CD4-positive, alpha-beta T cell (primary cell): ENCODE measurements around the gene RCAN2. TPM values are rescaled to one million over a fixed set of nuclear protein-coding genes. Genes with fewer than 3 reads are reported as not detected.

Source experiments
- ATAC-seq: fragments of 200-7000 bp; cut with Tn5 transposase; one replicate; pipeline ENCODE4 v1.10.0; 2022; ENCODE audit warnings: mild to moderate bottlenecking; ENCODE audit not compliant: poor library complexity
- CTCF ChIA-PET: fragments of 350-600 bp; sonication (Branson Sonifier 250); formaldehyde crosslinking; loops from one replicate; lab custom pipeline; 2021; ENCODE audit warnings: antibody characterized with exemption, inconsistent platforms; lab: Charles Lee
- POLR2A ChIA-PET: fragments of 350-600 bp; sonication (Branson Sonifier 250); formaldehyde crosslinking; loops from one replicate; lab custom pipeline; 2021; ENCODE audit warnings: antibody characterized with exemption, inconsistent platforms; lab: Charles Lee
- DNase-seq, 14 experiments: peaks; one replicate each; pipeline ENCODE4 v3.0.0-alpha.2; 2013 to 2020; ENCODE audit warnings: mixed read lengths in 2 of 14
- H3K27ac ChIP-seq, 2 donors: one replicate each; pipeline versions ENCODE4 v1.5.1 to v1.7.0; 2013; ENCODE audit warnings: low read length in 2 of 2, low read depth in 1 of 2, mild to moderate bottlenecking in 1 of 2
- H3K27me3 ChIP-seq, 2 experiments: 1 replicate in 1 of 2; 2 replicates in 1 of 2; pipeline versions ENCODE4 v1.6.1 to v1.7.0; 2013; ENCODE audit warnings: low read length in 2 of 2, control low read depth in 1 of 2, mild to moderate bottlenecking in 1 of 2, moderate library complexity in 1 of 2; ENCODE audit not compliant: insufficient read depth in 2 of 2, control insufficient read depth in 1 of 2
- H3K36me3 ChIP-seq: one replicate; pipeline ENCODE4 v1.6.1; 2013; ENCODE audit warnings: low read length, control low read depth; ENCODE audit not compliant: insufficient read depth
- H3K4me1 ChIP-seq: one replicate; pipeline ENCODE4 v1.6.1; 2013; ENCODE audit warnings: low read length, control low read depth; ENCODE audit not compliant: insufficient read depth
- H3K4me3 ChIP-seq: one replicate; pipeline ENCODE4 v1.5.1; 2013; ENCODE audit warnings: mild to moderate bottlenecking, low read length, moderate library complexity
- H3K9me3 ChIP-seq, 2 experiments: 1 replicate in 1 of 2; 2 replicates in 1 of 2; pipeline versions ENCODE4 v1.6.1 to v1.7.0; 2013; ENCODE audit warnings: low read length in 2 of 2, mild to moderate bottlenecking in 2 of 2, control low read depth in 1 of 2, moderate library complexity in 1 of 2; ENCODE audit not compliant: control insufficient read depth in 1 of 2, insufficient read depth in 1 of 2
- H3K27ac Mint-ChIP-seq: one replicate; pipeline ENCODE4 v1.8.0; 2020; ENCODE audit warnings: mixed read lengths
- H3K27me3 Mint-ChIP-seq: one replicate; pipeline ENCODE4 v1.8.0; 2021; ENCODE audit warnings: mixed read lengths
- H3K36me3 Mint-ChIP-seq: one replicate; pipeline ENCODE4 v1.8.0; 2021; ENCODE audit warnings: low read depth, mixed read lengths
- H3K4me1 Mint-ChIP-seq: one replicate; pipeline ENCODE4 v1.8.0; 2021; ENCODE audit warnings: low read depth, mixed read lengths
- H3K4me3 Mint-ChIP-seq: one replicate; pipeline ENCODE4 v1.8.0; 2020; ENCODE audit warnings: mild to moderate bottlenecking, mixed read lengths
- H3K9me3 Mint-ChIP-seq: one replicate; pipeline ENCODE4 v1.8.0; 2020; ENCODE audit warnings: mixed read lengths
- CTCF ChIP-seq: fragments of 200-600 bp; IDR thresholded peaks from one replicate; pipeline ENCODE4 v1.8.0; 2022; ENCODE audit warnings: antibody characterized with exemption, mild to moderate bottlenecking
- intact Hi-C, 2 experiments: fragments of 100-400 bp; cut with DNase I in 1 of 2; cut with micrococcal nuclease in 1 of 2; formaldehyde crosslinking; loops; one replicate each; pipeline versions ENCODE4 v1.15.1 to v1.9.0; 2023 to 2025; cut with DNase I, micrococcal nuclease
- total RNA-seq, 174 experiments: library from RNA in 2 of 174; stranded (reverse) in 2 of 174; gene quantifications; one replicate each; pipeline ENCODE4 v1.2.3 and lab custom pipeline; 2021 to 2026

RCAN2 gene
- total RNA-seq, 2 experiments from 2014 or later = not detected

DNA sequence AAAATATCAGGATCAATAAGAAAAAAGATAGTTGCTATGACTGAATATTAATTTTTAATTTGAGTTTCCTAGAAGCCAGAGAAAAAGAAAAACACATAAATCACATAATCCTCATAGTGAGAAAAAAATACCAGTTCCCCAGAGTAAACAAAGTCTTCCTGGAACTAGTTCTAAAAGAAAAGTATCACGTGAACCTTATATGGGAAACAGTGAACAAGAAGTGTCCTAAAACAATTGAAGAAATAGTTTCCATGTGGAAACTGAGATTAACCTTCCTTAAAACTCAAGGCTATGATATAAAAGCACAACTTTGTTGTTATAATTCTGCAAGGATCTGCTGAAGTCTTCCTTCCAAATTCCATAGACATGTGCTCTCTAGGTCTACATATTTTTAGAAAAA lies 50.6 kb downstream of the RCAN2 start:
- POLR2A ChIA-PET = interaction anchor here (0.6 kb wide), 1 partner anchor 24 kb away, joined by 3 read pairs; no protein-coding TSS in a partner anchor
- peaks cover 21% of the 10 kb centered on the region for H3K27me3 Mint-ChIP-seq

GRCh38 chr6:46440141-46440540 lies 51.1 kb downstream of the RCAN2 start:
- Histone ChIP-seq H3K36me3 (no peaks in the 10 kb centered on the region), H3K27ac (no peak overlapping the region), H3K4me3 (no peak overlapping the region), H3K4me1 (no peaks in the 10 kb centered on the region), H3K27me3 (peaks cover 7 to 28% of the 10 kb centered on the region in 2 experiments), H3K9me3 (peaks cover 1 to 9% of the 10 kb centered on the region in 2 experiments)
- intact Hi-C loops = no loop called here
- Mint-ChIP-seq H3K4me1 (no peaks in the 10 kb centered on the region), H3K27ac (no peak overlapping the region), H3K36me3 (no peaks in the 10 kb centered on the region), H3K9me3 (peaks cover 1% of the 10 kb centered on the region), H3K27me3 (peaks cover 21% of the 10 kb centered on the region), H3K4me3 (no peak overlapping the region)
- TF ChIP-seq CTCF = no peak
- no peak for ATAC-seq
- no peak for DNase-seq
- POLR2A ChIA-PET = no interaction called here
- CTCF ChIA-PET = no interaction called here

More for the DNA sequence above, 50.6 kb downstream of the RCAN2 start:
- ATAC-seq (no peak), DNase-seq (no peak)
- Histone ChIP-seq H3K4me1 (no peaks in the 10 kb centered on the region), H3K4me3 (no peak overlapping the region), H3K9me3 (peaks cover 6 to 11% of the 10 kb centered on the region in 2 experiments), H3K27me3 (peaks cover 9 to 28% of the 10 kb centered on the region in 2 experiments), H3K27ac (no peak overlapping the region), H3K36me3 (no peaks in the 10 kb centered on the region)
- no peaks in the 10 kb centered on the region for H3K4me1 Mint-ChIP-seq
- intact Hi-C loops = no loop called here
- H3K27ac Mint-ChIP-seq = no peak overlapping the region
- no peak for TF ChIP-seq CTCF
- peaks cover 2% of the 10 kb centered on the region for H3K9me3 Mint-ChIP-seq
- CTCF ChIA-PET = no interaction called here
- H3K4me3 Mint-ChIP-seq = no peak overlapping the region
- H3K36me3 Mint-ChIP-seq = no peaks in the 10 kb centered on the region

DNA sequence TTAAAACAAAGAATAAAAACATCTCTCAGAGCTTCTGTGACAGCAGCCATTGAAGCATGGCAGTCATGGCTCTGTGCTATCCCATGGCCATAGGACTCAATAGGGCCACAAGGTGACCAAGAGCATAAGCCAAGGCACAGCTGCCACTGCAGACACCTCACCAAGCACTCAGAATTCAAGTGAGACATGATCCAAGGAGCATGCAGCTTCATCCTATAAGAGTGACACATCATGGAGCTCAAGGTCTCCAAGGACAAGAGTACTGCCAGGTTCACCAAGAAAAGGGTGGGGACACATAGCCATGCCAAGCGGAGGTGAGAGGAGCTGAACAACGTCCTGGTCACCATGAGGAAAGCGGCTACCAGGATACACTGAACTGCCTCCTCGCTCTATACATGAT lies 53.0 kb downstream of the RCAN2 start:
- no peak for TF ChIP-seq CTCF
- no peaks in the 10 kb centered on the region for H3K4me1 ChIP-seq
- DNase-seq = no peak
- ATAC-seq = no peak
- no peaks in the 10 kb centered on the region for H3K36me3 Mint-ChIP-seq
- H3K27me3 ChIP-seq = peaks cover 0 to 21% of the 10 kb centered on the region in 2 experiments
- peaks cover 17% of the 10 kb centered on the region for H3K27me3 Mint-ChIP-seq
- no peaks in the 10 kb centered on the region for H3K9me3 ChIP-seq
- intact Hi-C loops = no loop called here
- no peaks in the 10 kb centered on the region for H3K36me3 ChIP-seq
- H3K9me3 Mint-ChIP-seq = no peaks in the 10 kb centered on the region
- ChIA-PET POLR2A (no interaction called here), CTCF (no interaction called here)
- H3K4me3 Mint-ChIP-seq = no peak overlapping the region
- no peaks in the 10 kb centered on the region for H3K4me1 Mint-ChIP-seq
- no peak overlapping the region for H3K27ac Mint-ChIP-seq
- no peak overlapping the region for H3K4me3 ChIP-seq
- H3K27ac ChIP-seq = no peak overlapping the region
